Measurements from ENCODE around the gene TSPEAR.

Gene TSPEAR

GRCh38 chr21:44527983-44528633, 183.3 kb downstream of the TSPEAR start:
- DNase-seq (ENCODE audit: low spot score), result no peak

GRCh38 chr21:44527156-44527982, 184.0 kb downstream of the TSPEAR start:
- DNase-seq (ENCODE audit: low spot score), result no peak

- no peak for DNase-seq (ENCODE audit: low spot score)
These were observed 185.0 kb downstream of the TSPEAR start for GRCh38 chr21:44526096-44526997.

- no peak for DNase-seq (ENCODE audit: low spot score)
These were observed 185.8 kb downstream of the TSPEAR start for GRCh38 chr21:44525391-44526095.

- no peak for DNase-seq (ENCODE audit: low spot score)
These were observed 186.7 kb downstream of the TSPEAR start for GRCh38 chr21:44524414-44525371.

- no peak for DNase-seq (ENCODE audit: low spot score)
These were observed 187.6 kb downstream of the TSPEAR start for GRCh38 chr21:44523567-44524413.

- no peak for DNase-seq (ENCODE audit: low spot score)
These were observed 188.6 kb downstream of the TSPEAR start for GRCh38 chr21:44522753-44523204.

- no peak for DNase-seq (ENCODE audit: low spot score)
These were observed 189.2 kb downstream of the TSPEAR start for GRCh38 chr21:44521928-44522752.

GRCh38 chr21:44521301-44521927, 190.0 kb downstream of the TSPEAR start:
- DNase-seq (ENCODE audit: low spot score), result no peak

- no peak for DNase-seq (ENCODE audit: low spot score)
These were observed 190.8 kb downstream of the TSPEAR start for GRCh38 chr21:44520326-44521300.

GRCh38 chr21:44519346-44520325, 191.7 kb downstream of the TSPEAR start:
- DNase-seq (ENCODE audit: low spot score), result no peak

GRCh38 chr21:44518686-44519085, 192.7 kb downstream of the TSPEAR start:
- no peak for DNase-seq (ENCODE audit: low spot score)

GRCh38 chr21:44517175-44517899, 194.0 kb downstream of the TSPEAR start:
- no peak for DNase-seq (ENCODE audit: low spot score)

- DNase-seq (ENCODE audit: low spot score), result no peak
These were observed 194.6 kb downstream of the TSPEAR start for GRCh38 chr21:44516828-44517174.

- DNase-seq (ENCODE audit: low spot score), result no peak
These were observed 195.0 kb downstream of the TSPEAR start for GRCh38 chr21:44516342-44516741.

All from AG08395 (cell line).